Raji (cell line): Measurements from ENCODE around the gene PPP1R37.

Experiments
- POLR2A ChIP-seq: IDR thresholded peaks from 2 replicates; pipeline ENCODE4 v1.6.1; 2011; ENCODE audit warnings: low read depth, low read length, control low read depth; ENCODE audit not compliant: insufficient read depth

Gene PPP1R37

GRCh38 chr19:45170146-45171106 lies 77.4 kb downstream of the PPP1R37 start:
- TF ChIP-seq POLR2A = no peak

- no peak for TF ChIP-seq POLR2A
Measured at GRCh38 chr19:45171211-45171623, 78.2 kb downstream of the PPP1R37 start.

- TF ChIP-seq POLR2A = no peak
Measured at GRCh38 chr19:45172173-45172572, 79.2 kb downstream of the PPP1R37 start.

GRCh38 chr19:45172611-45173208 lies 79.7 kb downstream of the PPP1R37 start:
- TF ChIP-seq POLR2A = no peak

- TF ChIP-seq POLR2A = no peak
Measured at GRCh38 chr19:45173816-45174215, 80.8 kb downstream of the PPP1R37 start.

GRCh38 chr19:45175515-45176345 lies 82.8 kb downstream of the PPP1R37 start:
- no peak for TF ChIP-seq POLR2A

GRCh38 chr19:45177817-45178261 lies 84.9 kb downstream of the PPP1R37 start, which contains the start of gene TRAPPC6A:
TRAPPC6A (minus strand) TSS chr19:45178237; CDS start chr19:45178218, 19 bp downstream.
- TF ChIP-seq POLR2A = peak; percentile 71

GRCh38 chr19:45178262-45179071 lies 85.5 kb downstream of the PPP1R37 start, which contains the start of gene BLOC1S3:
BLOC1S3 (plus strand) TSS chr19:45178784; CDS start chr19:45179297, 513 bp downstream.
- peak; percentile 77 for TF ChIP-seq POLR2A

GRCh38 chr19:45179072-45179891 lies 86.3 kb downstream of the PPP1R37 start:
- TF ChIP-seq POLR2A = no peak

- TF ChIP-seq POLR2A = no peak
Measured at GRCh38 chr19:45179892-45180370, 87.0 kb downstream of the PPP1R37 start.

GRCh38 chr19:45180936-45181335 lies 88.0 kb downstream of the PPP1R37 start:
- TF ChIP-seq POLR2A = no peak

- no peak for TF ChIP-seq POLR2A
Measured at GRCh38 chr19:45182758-45183157, 89.8 kb downstream of the PPP1R37 start.

- no peak for TF ChIP-seq POLR2A
Measured at GRCh38 chr19:45184115-45184514, 91.1 kb downstream of the PPP1R37 start.
